GM23338 (cell line): ENCODE measurements around the gene IL36RN. TPM values are rescaled to one million over a fixed set of nuclear protein-coding genes. Genes with fewer than 3 reads are reported as not detected.

Experiments
- ATAC-seq: fragments of 200-7000 bp; cut with Tn5 transposase; 3 replicates; pipeline ENCODE4 v1.9.1; 2020
- DNase-seq: peaks from one replicate; pipeline ENCODE4 v3.0.0-alpha.2; 2015; ENCODE audit warnings: low spot score
- H2AFZ ChIP-seq: fragments of 200-600 bp; sonication (generic); 2 replicates; pipeline ENCODE4 v1.8.0; 2016; ENCODE audit warnings: antibody characterized with exemption, mild to moderate bottlenecking, moderate library complexity
- H3F3A ChIP-seq: fragments of 200-600 bp; sonication (generic); replicated peaks from 2 replicates; pipeline ENCODE4 v1.8.0; 2017; ENCODE audit warnings: antibody characterized with exemption, mixed run types, low read depth
- H3K27ac ChIP-seq: fragments of 200-600 bp; sonication (generic); 2 replicates; pipeline ENCODE4 v1.6.1; 2016; ENCODE audit warnings: low read depth
- H3K27me3 ChIP-seq: fragments of 200-600 bp; sonication (generic); 2 replicates; pipeline ENCODE4 v1.8.0; 2016; ENCODE audit warnings: mild to moderate bottlenecking, mixed run types, moderate library complexity; ENCODE audit not compliant: insufficient read depth
- H3K36me3 ChIP-seq: fragments of 200-600 bp; sonication (generic); 2 replicates; pipeline ENCODE4 v1.8.0; 2016; ENCODE audit warnings: mild to moderate bottlenecking; ENCODE audit not compliant: insufficient read depth
- H3K4me1 ChIP-seq: fragments of 200-600 bp; sonication (generic); 2 replicates; pipeline ENCODE4 v1.8.0; 2016; ENCODE audit warnings: mild to moderate bottlenecking, moderate library complexity; ENCODE audit not compliant: insufficient read depth
- H3K4me2 ChIP-seq: fragments of 200-600 bp; sonication (generic); 2 replicates; pipeline ENCODE4 v1.7.1; 2017; ENCODE audit warnings: mixed run types
- H3K4me3 ChIP-seq: fragments of 200-600 bp; sonication (generic); 2 replicates; pipeline ENCODE4 v1.6.1; 2016; ENCODE audit warnings: mixed run types
- H3K79me2 ChIP-seq: fragments of 200-600 bp; sonication (generic); replicated peaks from 2 replicates; pipeline ENCODE4 v1.8.0; 2017; ENCODE audit warnings: mild to moderate bottlenecking; ENCODE audit not compliant: insufficient read depth
- H3K9me2 ChIP-seq: fragments of 200-600 bp; sonication (generic); 2 replicates; pipeline ENCODE4 v1.8.0; 2017; ENCODE audit not compliant: insufficient read depth
- H4K20me1 ChIP-seq: fragments of 200-600 bp; sonication (generic); replicated peaks from 2 replicates; pipeline ENCODE4 v1.8.0; 2017; ENCODE audit warnings: mild to moderate bottlenecking; ENCODE audit not compliant: insufficient read depth
- H3K27ac Mint-ChIP-seq: 2 replicates; pipeline ENCODE4 v1.8.0; 2020; ENCODE audit warnings: inconsistent platforms, mild to moderate bottlenecking, moderate library complexity, mixed read lengths
- H3K27me3 Mint-ChIP-seq: 3 replicates; pipeline ENCODE4 v1.8.0; 2022; ENCODE audit warnings: low read depth, mild to moderate bottlenecking, moderate library complexity, mixed read lengths, inconsistent platforms; ENCODE audit not compliant: insufficient read depth, poor library complexity
- H3K36me3 Mint-ChIP-seq: 3 replicates; pipeline ENCODE4 v1.8.0; 2021; ENCODE audit warnings: low read depth, mild to moderate bottlenecking, inconsistent platforms, moderate library complexity, mixed read lengths
- H3K4me1 Mint-ChIP-seq: 3 replicates; pipeline ENCODE4 v1.8.0; 2020; ENCODE audit warnings: mild to moderate bottlenecking, inconsistent platforms, mixed read lengths
- H3K4me3 Mint-ChIP-seq: 3 replicates; pipeline ENCODE4 v1.8.0; 2021; ENCODE audit warnings: moderate library complexity, mild to moderate bottlenecking, inconsistent platforms, mixed read lengths
- H3K9me3 Mint-ChIP-seq: 3 replicates; pipeline ENCODE4 v1.8.0; 2020; ENCODE audit warnings: moderate library complexity, mild to moderate bottlenecking, inconsistent platforms, mixed read lengths
- CTCF ChIP-seq, 2 experiments: fragments of 200-600 bp in 1 of 2; sonication (generic) in 1 of 2; conservative IDR thresholded peaks; 2 replicates each; pipeline versions ENCODE4 v1.5.1 to v1.6.1; 2016 to 2017; ENCODE audit warnings: antibody characterized with exemption in 2 of 2, low read depth in 2 of 2, mild to moderate bottlenecking in 2 of 2, moderate library complexity in 1 of 2
- EZH2 ChIP-seq: fragments of 200-600 bp; sonication (generic); IDR thresholded peaks from one replicate; pipeline ENCODE4 v1.8.0; 2017; ENCODE audit warnings: antibody characterized with exemption, mild to moderate bottlenecking, low read depth; ENCODE audit not compliant: unreplicated experiment
- EZH2phosphoT487 ChIP-seq: fragments of 200-600 bp; sonication (generic); IDR thresholded peaks from one replicate; pipeline ENCODE4 v1.8.1; 2018; ENCODE audit warnings: antibody characterized with exemption; ENCODE audit not compliant: unreplicated experiment
- POLR2AphosphoS5 ChIP-seq: IDR thresholded peaks from 2 replicates; pipeline ENCODE4 v1.6.1; 2016; ENCODE audit warnings: antibody characterized with exemption, low read depth
- ZNF114 ChIP-seq: fragments of 250-450 bp; sonication (Bioruptor Pico); IDR thresholded peaks from 2 replicates; pipeline ENCODE4 v1.5.0; 2020; ENCODE audit warnings: mild to moderate bottlenecking, moderate library complexity
- ZNF462 ChIP-seq: fragments of 250-450 bp; sonication (Bioruptor Pico); IDR thresholded peaks from 2 replicates; pipeline ENCODE4 v1.5.0; 2020; ENCODE audit warnings: mild to moderate bottlenecking, moderate library complexity
- polyA plus RNA-seq: library from polyadenylated mRNA; unstranded; fragments of >200 nt; fragmentation: Nextera tagmentation; extraction: Ambion mirVana; gene quantifications from 2 replicates; pipeline ENCODE4 v1.2.1, GENCODE V29; 2016
- total RNA-seq: library from RNA; depleted of rRNA; stranded (reverse); fragments of >200 nt; shearing (Covaris generic); gene quantifications from 2 replicates; pipeline ENCODE4 v1.2.3, GENCODE V29; 2014

The IL36RN gene
- total and polyA plus RNA-seq, 2 experiments from 2014 or later = not detected

- TF ChIP-seq ZNF462 (CRISPR knock-in tag) (no peak), EZH2phosphoT487 (no peak), ZNF114 (CRISPR knock-in tag) (no peak), EZH2 (no peak), POLR2AphosphoS5 (no peak), CTCF (conservative IDR thresholded peaks at IDR 0.05; ENCODE audit: low read depth in 2 of 2) (no peak)
Measured at GRCh38 chr2:113028112-113028511, 30.9 kb upstream of the IL36RN start (continued).

GRCh38 chr2:113032737-113033136 is 26.3 kb upstream of the IL36RN start:
- Histone ChIP-seq H3K27ac (no peak overlapping the region), H3K4me3 (no peak overlapping the region), H3K4me2 (no peak overlapping the region), H3K79me2 (no peaks in the 10 kb centered on the region), H3K36me3 (no peaks in the 10 kb centered on the region), H3K9me2 (peaks cover 11% of the 10 kb centered on the region; the same call in 1 of the 2 replicates), H3K27me3 (no peaks in the 10 kb centered on the region), H3K4me1 (peaks cover 3% of the 10 kb centered on the region; the same call in 1 of the 2 replicates), H2AFZ (no peak overlapping the region), H4K20me1 (no peaks in the 10 kb centered on the region), H3F3A (no peaks in the 10 kb centered on the region)
- Mint-ChIP-seq H3K9me3 (no peaks in the 10 kb centered on the region; the same call in 1 of the 3 replicates), H3K4me3 (no peak overlapping the region), H3K27me3 (peaks cover 3% of the 10 kb centered on the region), H3K27ac (no peak overlapping the region), H3K36me3 (no peaks in the 10 kb centered on the region; the same call in 2 of the 3 replicates), H3K4me1 (peaks cover 10% of the 10 kb centered on the region)
- DNase-seq (no peak), ATAC-seq (no peak)
- TF ChIP-seq EZH2 (no peak), ZNF462 (CRISPR knock-in tag) (no peak), ZNF114 (CRISPR knock-in tag) (no peak)
